Measurements from ENCODE around the gene MICU1.

Gene MICU1

GRCh38 chr10:72426986-72427385 is 198.9 kb downstream of the MICU1 start:
- Histone ChIP-seq H3K27me3 (ENCODE audit: insufficient read depth, low read length) (no peaks in the 10 kb centered on the region), H3K79me2 (ENCODE audit: control insufficient read depth, insufficient read depth, low read length, unreplicated experiment) (no peaks in the 10 kb centered on the region), H2AFZ (ENCODE audit: low read length, unreplicated experiment) (no peak overlapping the region), H3K4me1 (ENCODE audit: control insufficient read depth, insufficient read depth, low read length, unreplicated experiment) (no peaks in the 10 kb centered on the region), H3K4me3 (ENCODE audit: low read depth, low read length) (no peak overlapping the region), H3K27ac (ENCODE audit: low read depth, low read length) (no peak overlapping the region), H3K36me3 (ENCODE audit: insufficient read depth, low read length) (0 out of 2 replicates have a peak, but pooled peaks cover 5% of the 10 kb centered on the region)

- Histone ChIP-seq H3K27me3 (ENCODE audit: insufficient read depth, low read length) (no peaks in the 10 kb centered on the region), H3K36me3 (ENCODE audit: insufficient read depth, low read length) (peaks cover 10% of the 10 kb centered on the region; the same call in 1 of the 2 replicates), H2AFZ (ENCODE audit: low read length, unreplicated experiment) (no peak overlapping the region), H3K4me3 (ENCODE audit: low read depth, low read length) (no peak overlapping the region), H3K4me1 (ENCODE audit: control insufficient read depth, insufficient read depth, low read length, unreplicated experiment) (no peaks in the 10 kb centered on the region), H3K27ac (ENCODE audit: low read depth, low read length) (no peak overlapping the region), H3K79me2 (ENCODE audit: control insufficient read depth, insufficient read depth, low read length, unreplicated experiment) (no peaks in the 10 kb centered on the region)
Observed at GRCh38 chr10:72425133-72425532, 200.7 kb downstream of the MICU1 start.

- Histone ChIP-seq H2AFZ (ENCODE audit: low read length, unreplicated experiment) (no peak overlapping the region), H3K27ac (ENCODE audit: low read depth, low read length) (no peak overlapping the region), H3K27me3 (ENCODE audit: insufficient read depth, low read length) (no peaks in the 10 kb centered on the region), H3K79me2 (ENCODE audit: control insufficient read depth, insufficient read depth, low read length, unreplicated experiment) (no peaks in the 10 kb centered on the region), H3K4me3 (ENCODE audit: low read depth, low read length) (no peak overlapping the region), H3K4me1 (ENCODE audit: control insufficient read depth, insufficient read depth, low read length, unreplicated experiment) (no peaks in the 10 kb centered on the region), H3K36me3 (ENCODE audit: insufficient read depth, low read length) (peaks cover 10% of the 10 kb centered on the region; the same call in 1 of the 2 replicates)
Observed at GRCh38 chr10:72424561-72424960, 201.3 kb downstream of the MICU1 start.

- no peak overlapping the region for H2AFZ ChIP-seq (ENCODE audit: low read length, unreplicated experiment)
- H3K79me2 ChIP-seq (ENCODE audit: control insufficient read depth, insufficient read depth, low read length, unreplicated experiment): no peaks in the 10 kb centered on the region
- peaks cover 10% of the 10 kb centered on the region; the same call in 1 of the 2 replicates for H3K36me3 ChIP-seq (ENCODE audit: insufficient read depth, low read length)
Observed at GRCh38 chr10:72423426-72423825, 202.5 kb downstream of the MICU1 start.

GRCh38 chr10:72421885-72422540 is 203.9 kb downstream of the MICU1 start:
- Histone ChIP-seq H3K27ac (ENCODE audit: low read depth, low read length) (no peak overlapping the region), H3K36me3 (ENCODE audit: insufficient read depth, low read length) (peaks cover 10% of the 10 kb centered on the region; the same call in 1 of the 2 replicates), H2AFZ (ENCODE audit: low read length, unreplicated experiment) (no peak overlapping the region), H3K27me3 (ENCODE audit: insufficient read depth, low read length) (no peaks in the 10 kb centered on the region), H3K4me3 (ENCODE audit: low read depth, low read length) (no peak overlapping the region), H3K79me2 (ENCODE audit: control insufficient read depth, insufficient read depth, low read length, unreplicated experiment) (no peaks in the 10 kb centered on the region), H3K4me1 (ENCODE audit: control insufficient read depth, insufficient read depth, low read length, unreplicated experiment) (no peaks in the 10 kb centered on the region)

More at GRCh38 chr10:72423426-72423825, 202.5 kb downstream of the MICU1 start:
- Histone ChIP-seq H3K4me1 (ENCODE audit: control insufficient read depth, insufficient read depth, low read length, unreplicated experiment) (no peaks in the 10 kb centered on the region), H3K4me3 (ENCODE audit: low read depth, low read length) (no peak overlapping the region), H3K27me3 (ENCODE audit: insufficient read depth, low read length) (no peaks in the 10 kb centered on the region), H3K27ac (ENCODE audit: low read depth, low read length) (no peak overlapping the region)

- Histone ChIP-seq H3K4me1 (ENCODE audit: control insufficient read depth, insufficient read depth, low read length, unreplicated experiment) (no peaks in the 10 kb centered on the region), H3K36me3 (ENCODE audit: insufficient read depth, low read length) (peaks cover 10% of the 10 kb centered on the region; the same call in 1 of the 2 replicates), H2AFZ (ENCODE audit: low read length, unreplicated experiment) (no peak overlapping the region), H3K27ac (ENCODE audit: low read depth, low read length) (no peak overlapping the region), H3K4me3 (ENCODE audit: low read depth, low read length) (no peak overlapping the region), H3K79me2 (ENCODE audit: control insufficient read depth, insufficient read depth, low read length, unreplicated experiment) (no peaks in the 10 kb centered on the region), H3K27me3 (ENCODE audit: insufficient read depth, low read length) (no peaks in the 10 kb centered on the region)
Observed at GRCh38 chr10:72419241-72419640, 206.6 kb downstream of the MICU1 start.

GRCh38 chr10:72418679-72419078 is 207.2 kb downstream of the MICU1 start:
- peaks cover 10% of the 10 kb centered on the region; the same call in 1 of the 2 replicates for H3K36me3 ChIP-seq (ENCODE audit: insufficient read depth, low read length)
- no peaks in the 10 kb centered on the region for H3K4me1 ChIP-seq (ENCODE audit: control insufficient read depth, insufficient read depth, low read length, unreplicated experiment)
- H2AFZ ChIP-seq (ENCODE audit: low read length, unreplicated experiment): no peak overlapping the region
- no peaks in the 10 kb centered on the region for H3K27me3 ChIP-seq (ENCODE audit: insufficient read depth, low read length)
- H3K4me3 ChIP-seq (ENCODE audit: low read depth, low read length): no peak overlapping the region
- H3K27ac ChIP-seq (ENCODE audit: low read depth, low read length): no peak overlapping the region
- no peaks in the 10 kb centered on the region for H3K79me2 ChIP-seq (ENCODE audit: control insufficient read depth, insufficient read depth, low read length, unreplicated experiment)

- H3K27me3 ChIP-seq (ENCODE audit: insufficient read depth, low read length): no peaks in the 10 kb centered on the region
- H3K4me3 ChIP-seq (ENCODE audit: low read depth, low read length): no peak overlapping the region
- H3K36me3 ChIP-seq (ENCODE audit: insufficient read depth, low read length): peaks cover 10% of the 10 kb centered on the region; the same call in 1 of the 2 replicates
- H3K27ac ChIP-seq (ENCODE audit: low read depth, low read length): no peak overlapping the region
- H3K4me1 ChIP-seq (ENCODE audit: control insufficient read depth, insufficient read depth, low read length, unreplicated experiment): no peaks in the 10 kb centered on the region
- no peaks in the 10 kb centered on the region for H3K79me2 ChIP-seq (ENCODE audit: control insufficient read depth, insufficient read depth, low read length, unreplicated experiment)
- no peak overlapping the region for H2AFZ ChIP-seq (ENCODE audit: low read length, unreplicated experiment)
Observed at GRCh38 chr10:72417971-72418370, 207.9 kb downstream of the MICU1 start.

GRCh38 chr10:72416661-72417060 is 209.2 kb downstream of the MICU1 start:
- Histone ChIP-seq H3K36me3 (ENCODE audit: insufficient read depth, low read length) (peaks cover 2% of the 10 kb centered on the region; the same call in 1 of the 2 replicates), H3K27ac (ENCODE audit: low read depth, low read length) (no peak overlapping the region), H3K79me2 (ENCODE audit: control insufficient read depth, insufficient read depth, low read length, unreplicated experiment) (no peaks in the 10 kb centered on the region), H3K4me1 (ENCODE audit: control insufficient read depth, insufficient read depth, low read length, unreplicated experiment) (no peaks in the 10 kb centered on the region), H2AFZ (ENCODE audit: low read length, unreplicated experiment) (no peak overlapping the region), H3K4me3 (ENCODE audit: low read depth, low read length) (no peak overlapping the region), H3K27me3 (ENCODE audit: insufficient read depth, low read length) (no peaks in the 10 kb centered on the region)

- Histone ChIP-seq H3K4me3 (ENCODE audit: low read depth, low read length) (no peak overlapping the region), H2AFZ (ENCODE audit: low read length, unreplicated experiment) (no peak overlapping the region), H3K27ac (ENCODE audit: low read depth, low read length) (no peak overlapping the region), H3K79me2 (ENCODE audit: control insufficient read depth, insufficient read depth, low read length, unreplicated experiment) (no peaks in the 10 kb centered on the region), H3K36me3 (ENCODE audit: insufficient read depth, low read length) (no peaks in the 10 kb centered on the region), H3K4me1 (ENCODE audit: control insufficient read depth, insufficient read depth, low read length, unreplicated experiment) (no peaks in the 10 kb centered on the region), H3K27me3 (ENCODE audit: insufficient read depth, low read length) (no peaks in the 10 kb centered on the region)
Observed at GRCh38 chr10:72414642-72415041, 211.2 kb downstream of the MICU1 start.

- H2AFZ ChIP-seq (ENCODE audit: low read length, unreplicated experiment): no peak overlapping the region
- H3K27ac ChIP-seq (ENCODE audit: low read depth, low read length): no peak overlapping the region
- H3K4me1 ChIP-seq (ENCODE audit: control insufficient read depth, insufficient read depth, low read length, unreplicated experiment): no peaks in the 10 kb centered on the region
- no peaks in the 10 kb centered on the region for H3K27me3 ChIP-seq (ENCODE audit: insufficient read depth, low read length)
- H3K4me3 ChIP-seq (ENCODE audit: low read depth, low read length): no peak overlapping the region
- no peaks in the 10 kb centered on the region for H3K79me2 ChIP-seq (ENCODE audit: control insufficient read depth, insufficient read depth, low read length, unreplicated experiment)
- no peaks in the 10 kb centered on the region for H3K36me3 ChIP-seq (ENCODE audit: insufficient read depth, low read length)
Observed at GRCh38 chr10:72409167-72409566, 216.7 kb downstream of the MICU1 start.

Data from ACC112 (cell line).